ENCODE measurements around the gene MID1IP1.

GRCh38 chrX:38819709-38820108, 18.4 kb downstream of the MID1IP1 start:
- TF ChIP-seq YY1 (IDR thresholded peaks at IDR 0.05; ENCODE audit: insufficient read depth, insufficient read length), result no peak
- no peak for TF ChIP-seq ZNF274 (IDR thresholded peaks at IDR 0.05; ENCODE audit: low read depth, low read length)

All from NT2/D1 (cell line).